Activated CD4-positive, alpha-beta T cell treated with anti-CD3 and anti-CD28 coated beads, Interleukin-2, amount 50 U/mL, for 48 hours (primary cell): ENCODE measurements around the gene LY6G5C.
A peak's percentile ranks its signal among the peaks of the same experiment; 100 is the strongest.

ENCODE experiments used
- DNase-seq, 2 experiments: peaks; one replicate each; pipeline ENCODE4 v3.0.0-alpha.2; 2020

Gene LY6G5C

DNA sequence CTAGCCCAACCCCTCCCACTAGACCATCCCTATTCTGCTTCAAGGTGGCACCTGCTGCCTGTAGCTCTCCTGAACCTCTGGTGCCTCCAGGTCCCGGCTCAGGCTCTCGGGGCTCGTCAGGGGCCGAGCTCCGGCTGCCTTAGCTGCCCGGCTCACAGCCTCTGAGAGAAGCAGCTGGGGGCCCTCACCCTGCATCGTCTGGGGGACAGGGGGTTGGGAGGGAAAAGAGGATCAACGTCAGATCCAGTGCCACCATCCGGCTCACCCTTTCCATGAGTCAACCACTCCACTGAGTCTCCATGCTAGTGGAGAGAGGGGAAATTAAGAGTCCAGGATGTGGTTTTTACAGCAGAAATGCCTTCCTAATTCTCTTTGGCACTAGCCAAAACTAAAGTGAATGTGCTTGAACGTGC lies 41.4 kb downstream of the LY6G5C start:
- peak; percentile 53 to 63 for DNase-seq

DNA sequence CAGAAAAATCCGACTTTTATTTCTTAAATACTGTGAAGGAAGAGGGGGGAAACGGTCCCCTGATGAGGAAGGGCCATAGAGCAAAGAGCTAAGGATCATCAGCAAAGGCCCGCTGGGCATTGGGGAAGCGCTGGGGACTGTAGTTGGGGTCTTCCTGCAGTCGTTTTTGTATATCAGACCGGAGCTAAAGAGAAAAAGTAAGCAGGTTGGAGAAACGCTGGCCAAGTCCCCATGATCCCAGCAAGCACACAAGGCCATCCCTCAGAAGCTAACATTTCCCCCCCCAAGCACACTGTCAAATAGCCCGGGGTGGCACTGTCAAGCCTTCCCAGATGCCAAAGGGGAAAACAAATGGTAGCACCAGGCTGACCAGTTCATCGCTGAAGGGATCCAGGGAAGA lies 41.8 kb downstream of the LY6G5C start:
- DNase-seq, result no peak

DNA sequence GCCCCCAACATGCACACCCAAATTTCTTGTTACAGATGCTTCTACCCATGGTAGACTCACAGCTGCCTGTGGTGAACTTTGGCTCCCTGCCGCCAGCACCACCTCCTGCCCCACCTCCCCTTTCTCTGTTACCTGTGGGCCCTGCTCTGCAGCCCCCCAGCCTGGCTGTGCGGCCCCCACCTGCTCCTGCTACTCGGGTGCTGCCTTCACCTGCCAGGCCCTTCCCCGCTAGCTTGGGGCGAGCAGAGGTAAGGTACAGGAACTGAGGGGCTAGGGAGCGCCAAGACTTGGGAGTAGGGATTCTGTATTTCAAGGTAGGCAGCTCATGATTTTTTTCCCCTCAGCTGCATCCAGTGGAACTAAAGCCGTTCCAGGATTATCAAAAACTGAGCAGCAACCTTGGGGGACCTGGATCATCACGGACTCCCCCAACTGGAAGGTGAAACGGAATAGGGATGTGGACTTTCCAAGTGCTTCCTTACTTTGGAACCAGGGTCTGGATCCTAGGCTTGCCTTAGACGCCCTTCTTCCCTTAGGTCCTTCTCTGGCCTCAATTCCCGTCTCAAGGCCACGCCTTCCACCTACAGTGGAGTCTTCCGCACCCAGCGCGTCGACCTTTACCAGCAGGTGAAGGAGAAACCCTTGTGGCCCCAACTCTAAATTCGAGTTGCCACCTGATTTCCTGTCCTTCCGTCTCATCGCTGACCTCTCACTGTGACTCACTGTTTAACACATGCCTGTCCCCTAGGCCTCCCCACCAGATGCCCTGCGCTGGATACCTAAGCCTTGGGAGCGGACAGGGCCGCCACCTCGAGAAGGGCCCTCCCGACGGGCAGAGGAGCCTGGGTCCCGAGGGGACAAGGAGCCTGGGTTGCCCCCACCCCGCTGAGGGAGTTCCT lies 43.9 kb downstream of the LY6G5C start:
- DNase-seq, result no peak

DNA sequence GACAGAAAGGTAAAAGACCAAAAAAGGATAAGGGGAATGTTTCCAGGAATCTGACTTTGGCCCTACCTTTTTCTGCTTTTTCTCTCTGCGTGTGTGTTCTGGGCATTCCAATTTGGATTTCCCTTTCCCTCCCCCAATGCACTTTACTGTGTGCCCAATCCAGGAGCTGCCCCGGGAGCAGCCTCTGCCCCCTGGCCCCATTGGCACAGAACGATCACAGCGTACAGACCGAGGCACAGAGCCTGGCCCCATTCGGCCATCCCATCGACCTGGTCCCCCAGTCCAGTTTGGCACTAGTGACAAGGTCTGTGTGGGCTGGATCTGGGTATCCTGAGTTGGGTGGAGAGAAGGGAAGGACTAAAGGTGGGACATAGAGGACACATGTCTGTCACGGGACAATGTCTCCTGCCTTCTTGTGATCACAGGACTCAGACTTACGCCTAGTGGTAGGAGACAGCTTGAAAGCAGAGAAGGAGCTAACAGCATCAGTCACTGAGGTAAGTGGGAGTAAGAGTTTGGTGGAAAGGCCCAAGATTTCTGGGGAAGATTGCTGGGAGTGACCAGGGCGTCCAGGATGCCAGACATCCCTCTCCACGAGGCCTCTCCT lies 45.8 kb downstream of the LY6G5C start:
- no peak for DNase-seq

DNA sequence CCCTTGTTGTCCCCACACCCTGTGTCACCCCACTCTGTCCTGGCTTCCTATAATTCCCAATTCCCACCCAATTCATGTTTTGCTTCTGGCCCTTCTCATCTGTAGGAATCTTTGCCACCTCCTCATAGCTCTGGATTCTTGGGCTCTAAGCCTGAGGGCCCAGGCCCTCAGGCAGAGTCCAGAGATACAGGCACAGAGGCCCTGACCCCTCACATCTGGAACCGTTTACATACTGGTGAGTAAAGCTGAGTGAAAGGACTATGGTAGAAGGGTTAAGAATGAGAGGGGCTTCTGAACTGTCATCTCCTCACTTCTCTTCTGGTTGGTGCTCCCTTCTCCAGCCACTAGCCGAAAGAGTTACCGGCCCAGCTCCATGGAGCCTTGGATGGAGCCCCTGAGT lies 46.7 kb downstream of the LY6G5C start:
- no peak for DNase-seq

DNA sequence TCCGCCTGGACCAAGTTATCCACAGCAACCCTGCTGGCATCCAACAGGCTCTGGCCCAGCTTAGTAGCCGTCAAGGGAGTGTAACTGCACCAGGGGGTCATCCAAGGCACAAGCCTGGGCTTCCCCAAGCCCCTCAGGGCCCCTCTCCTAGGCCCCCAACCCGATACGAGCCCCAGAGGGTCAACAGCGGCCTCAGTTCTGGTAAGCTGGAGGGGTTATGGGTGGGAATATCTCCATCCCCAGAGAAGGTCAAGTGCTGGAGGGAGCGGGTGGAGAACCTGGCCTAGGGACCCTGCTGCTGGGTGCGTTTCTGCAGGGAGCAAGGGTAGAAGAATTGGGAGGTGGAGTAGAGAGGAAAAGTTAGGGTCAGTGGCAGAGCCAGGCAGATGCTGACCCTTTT lies 47.4 kb downstream of the LY6G5C start:
- DNase-seq, result no peak

DNA sequence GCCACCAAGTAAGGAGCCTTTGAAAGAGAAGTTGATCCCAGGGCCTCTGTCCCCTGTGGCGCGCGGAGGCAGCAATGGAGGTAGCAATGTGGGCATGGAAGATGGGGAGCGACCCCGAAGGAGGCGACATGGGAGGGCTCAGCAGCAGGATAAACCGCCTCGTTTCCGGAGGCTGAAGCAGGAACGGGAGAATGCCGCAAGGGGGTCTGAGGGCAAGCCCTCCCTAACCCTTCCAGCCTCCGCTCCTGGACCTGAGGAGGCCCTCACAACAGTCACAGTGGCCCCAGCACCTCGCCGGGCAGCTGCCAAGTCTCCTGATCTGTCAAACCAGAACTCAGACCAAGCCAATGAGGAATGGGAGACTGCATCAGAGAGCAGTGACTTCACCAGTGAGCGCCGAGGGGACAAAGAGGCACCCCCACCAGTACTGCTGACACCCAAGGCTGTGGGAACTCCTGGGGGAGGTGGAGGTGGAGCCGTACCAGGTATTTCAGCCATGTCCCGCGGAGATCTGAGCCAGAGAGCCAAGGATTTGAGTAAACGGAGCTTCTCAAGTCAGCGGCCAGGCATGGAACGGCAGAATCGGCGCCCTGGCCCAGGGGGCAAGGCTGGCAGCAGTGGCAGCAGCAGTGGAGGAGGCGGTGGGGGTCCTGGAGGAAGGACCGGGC lies 48.5 kb downstream of the LY6G5C start:
- DNase-seq, result no peak

DNA sequence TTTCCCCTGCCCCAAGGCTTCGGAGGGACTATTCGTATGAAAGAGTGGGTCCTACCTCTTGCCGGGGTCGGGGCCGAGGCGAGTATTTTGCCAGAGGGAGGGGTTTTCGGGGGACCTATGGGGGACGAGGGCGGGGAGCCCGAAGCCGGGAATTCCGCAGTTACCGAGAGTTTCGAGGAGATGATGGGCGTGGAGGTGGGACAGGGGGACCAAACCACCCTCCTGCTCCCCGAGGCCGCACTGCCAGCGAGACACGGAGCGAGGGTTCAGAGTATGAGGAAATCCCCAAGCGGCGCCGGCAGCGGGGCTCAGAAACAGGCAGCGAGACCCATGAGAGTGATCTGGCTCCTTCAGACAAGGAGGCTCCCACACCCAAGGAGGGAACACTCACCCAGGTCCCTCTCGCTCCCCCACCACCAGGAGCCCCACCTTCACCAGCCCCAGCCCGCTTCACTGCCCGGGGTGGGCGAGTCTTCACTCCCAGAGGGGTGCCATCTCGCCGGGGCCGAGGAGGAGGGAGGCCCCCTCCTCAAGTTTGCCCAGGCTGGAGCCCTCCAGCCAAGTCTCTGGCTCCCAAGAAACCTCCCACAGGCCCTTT lies 49.1 kb downstream of the LY6G5C start:
- DNase-seq, result no peak

DNA sequence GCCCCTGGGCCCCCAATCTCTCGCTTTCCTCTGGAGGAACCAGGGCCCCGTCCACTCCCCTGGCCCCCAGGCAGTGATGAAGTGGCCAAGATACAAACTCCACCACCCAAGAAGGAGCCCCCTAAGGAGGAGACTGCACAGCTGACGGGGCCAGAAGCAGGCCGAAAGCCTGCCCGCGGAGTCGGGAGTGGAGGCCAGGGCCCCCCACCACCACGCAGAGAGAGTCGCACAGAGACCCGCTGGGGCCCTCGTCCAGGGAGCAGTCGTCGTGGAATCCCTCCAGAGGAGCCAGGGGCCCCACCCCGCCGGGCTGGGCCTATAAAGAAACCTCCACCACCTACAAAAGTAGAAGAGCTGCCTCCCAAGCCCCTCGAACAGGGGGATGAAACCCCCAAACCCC lies 49.7 kb downstream of the LY6G5C start:
- DNase-seq, result no peak

DNA sequence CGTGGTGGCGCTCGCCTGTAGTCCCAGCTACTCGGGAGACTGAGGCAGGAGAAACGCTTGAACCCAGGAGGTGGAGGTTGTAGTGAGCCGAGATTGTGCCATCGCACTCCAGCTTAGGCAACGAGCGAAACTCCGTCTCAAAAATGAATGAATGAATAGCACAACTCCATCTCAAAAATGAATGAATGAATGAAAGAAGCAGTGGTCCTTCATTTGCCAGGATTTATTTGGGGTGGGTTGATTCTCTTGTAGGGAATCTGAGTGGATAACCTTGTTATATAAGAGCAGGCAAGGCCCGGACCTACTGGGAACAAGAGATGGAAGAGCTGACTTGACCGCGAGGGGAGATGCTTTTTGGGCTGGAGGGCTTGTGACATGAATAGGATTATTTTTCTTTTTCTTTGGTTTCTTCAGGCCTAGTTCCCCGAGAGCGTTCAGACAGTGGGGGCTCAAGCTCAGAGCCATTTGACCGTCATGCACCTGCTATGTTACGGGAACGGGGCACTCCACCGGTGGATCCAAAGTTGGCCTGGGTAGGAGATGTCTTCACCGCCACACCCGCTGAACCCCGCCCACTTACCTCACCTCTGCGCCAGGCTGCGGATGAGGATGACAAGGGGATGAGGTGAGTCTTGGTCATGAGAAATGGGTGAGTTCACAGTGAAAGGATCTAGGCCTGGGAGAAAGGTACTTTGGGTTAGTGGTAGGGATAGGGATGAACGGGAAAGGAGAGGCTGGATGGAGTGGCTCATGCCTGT lies 50.5 kb downstream of the LY6G5C start:
- no peak for DNase-seq

DNA sequence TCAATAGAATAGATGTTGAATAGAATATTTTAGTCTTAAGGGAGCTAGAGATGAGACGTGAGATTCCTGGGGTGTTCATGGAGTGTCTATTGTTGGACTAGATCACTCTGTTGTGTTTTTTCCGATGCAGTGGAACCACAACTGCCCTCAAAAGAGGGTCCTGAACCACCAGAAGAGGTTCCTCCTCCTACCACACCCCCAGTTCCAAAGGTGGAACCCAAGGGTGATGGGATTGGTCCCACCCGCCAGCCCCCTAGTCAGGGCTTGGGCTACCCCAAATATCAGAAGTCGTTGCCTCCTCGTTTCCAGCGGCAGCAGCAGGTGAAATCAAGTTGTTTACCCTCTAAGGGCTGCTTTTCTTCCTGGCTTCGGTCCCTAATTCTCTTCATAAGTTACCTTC lies 51.9 kb downstream of the LY6G5C start:
- no peak for DNase-seq

DNA sequence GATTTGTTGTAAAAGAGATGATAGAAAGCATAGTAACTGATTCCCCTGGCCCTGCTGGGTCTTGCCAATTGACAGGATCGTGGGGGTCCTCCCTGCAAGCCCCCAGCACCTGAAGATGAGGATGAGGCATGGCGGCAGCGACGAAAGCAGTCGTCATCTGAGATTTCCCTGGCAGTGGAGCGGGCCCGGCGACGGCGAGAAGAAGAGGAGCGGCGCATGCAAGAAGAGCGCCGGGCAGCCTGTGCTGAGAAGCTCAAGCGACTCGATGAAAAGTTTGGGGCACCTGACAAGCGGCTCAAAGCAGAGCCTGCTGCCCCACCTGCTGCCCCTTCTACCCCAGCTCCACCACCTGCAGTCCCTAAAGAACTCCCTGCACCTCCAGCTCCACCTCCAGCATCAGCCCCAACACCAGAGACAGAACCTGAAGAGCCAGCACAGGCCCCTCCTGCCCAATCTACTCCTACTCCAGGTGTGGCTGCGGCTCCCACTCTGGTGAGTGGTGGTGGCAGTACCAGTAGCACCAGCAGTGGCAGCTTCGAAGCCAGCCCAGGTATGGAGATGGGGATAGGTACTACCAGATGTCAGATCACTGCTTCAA lies 53.1 kb downstream of the LY6G5C start:
- DNase-seq, result no peak

DNA sequence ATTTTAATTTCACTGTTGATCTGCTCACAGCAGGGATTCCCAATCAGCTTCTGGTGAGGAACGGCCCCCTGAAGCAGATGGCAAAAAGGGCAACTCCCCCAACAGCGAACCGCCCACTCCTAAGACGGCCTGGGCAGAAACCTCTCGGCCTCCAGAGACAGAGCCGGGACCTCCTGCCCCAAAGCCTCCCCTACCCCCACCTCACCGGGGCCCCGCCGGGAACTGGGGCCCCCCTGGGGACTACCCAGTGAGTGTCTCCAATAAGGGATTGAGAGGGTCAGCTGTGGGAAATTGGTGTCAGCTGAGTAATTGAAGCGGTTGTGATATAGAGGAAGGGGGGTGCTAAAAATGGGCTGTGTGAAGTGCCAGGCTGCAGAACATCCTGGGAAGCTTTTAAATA lies 53.9 kb downstream of the LY6G5C start:
- DNase-seq, result no peak
